ENCODE data around the gene HECTD4.
A peak's percentile ranks its signal among the peaks of the same experiment; 100 is the strongest.

HECTD4 gene

GRCh38 chr12:112151766-112152541, 230.3 kb downstream of the HECTD4 start:
- DNase-seq: no peak

GRCh38 chr12:112149596-112149995, 232.6 kb downstream of the HECTD4 start:
- no peak for DNase-seq

- DNase-seq: no peak
Measured at GRCh38 chr12:112148031-112148513, 234.2 kb downstream of the HECTD4 start.

DNA sequence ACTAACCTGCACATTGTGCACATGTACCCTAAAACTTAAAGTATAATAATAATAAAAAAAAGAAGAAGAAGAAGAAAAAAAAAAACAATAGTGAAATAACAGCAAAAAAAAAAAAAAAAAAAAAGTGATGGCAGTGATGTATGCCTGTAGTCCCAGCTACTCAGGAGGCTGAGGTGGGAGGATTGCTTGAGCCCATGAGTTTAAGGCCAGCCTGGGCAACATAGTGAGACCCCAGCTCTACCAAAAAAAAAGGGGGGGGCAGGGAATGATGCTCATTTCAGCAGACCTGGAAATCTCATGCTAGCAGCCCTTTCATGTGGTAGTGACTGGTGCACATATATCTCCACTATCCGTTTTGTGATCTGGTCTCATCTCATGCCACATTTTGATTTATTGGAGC, 236.1 kb downstream of the HECTD4 start:
- no peak for DNase-seq

DNA sequence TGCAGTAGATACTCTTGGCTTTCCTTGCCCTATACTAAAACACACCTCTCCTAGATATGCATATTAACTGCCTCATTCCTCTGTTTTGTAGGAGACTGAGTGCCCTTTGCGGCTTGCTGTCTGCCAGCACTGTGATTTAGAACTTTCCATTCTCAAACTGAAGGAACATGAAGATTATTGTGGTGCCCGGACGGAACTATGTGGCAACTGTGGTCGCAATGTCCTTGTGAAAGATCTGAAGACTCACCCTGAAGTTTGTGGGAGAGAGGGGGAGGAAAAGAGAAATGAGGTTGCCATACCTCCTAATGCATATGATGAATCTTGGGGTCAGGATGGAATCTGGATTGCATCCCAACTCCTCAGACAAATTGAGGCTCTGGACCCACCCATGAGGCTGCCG, 241.5 kb downstream of the HECTD4 start:
- DNase-seq: no peak

DNA sequence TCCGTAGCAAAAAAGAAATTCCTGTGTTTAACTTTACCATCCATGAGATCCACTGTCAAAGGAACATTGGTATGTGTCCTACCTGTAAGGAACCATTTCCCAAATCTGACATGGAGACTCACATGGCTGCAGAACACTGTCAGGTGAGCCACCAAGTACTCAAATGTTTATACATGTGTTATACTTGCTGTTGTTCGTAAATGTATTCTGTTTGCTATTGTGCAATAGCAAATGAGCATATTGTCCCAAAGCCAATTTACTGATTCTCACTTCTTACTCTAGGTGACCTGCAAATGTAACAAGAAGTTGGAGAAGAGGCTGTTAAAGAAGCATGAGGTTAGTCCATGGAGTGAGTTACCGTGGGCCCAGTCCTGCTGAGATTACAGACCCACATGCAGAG, 247.5 kb downstream of the HECTD4 start:
- DNase-seq: no peak

DNA sequence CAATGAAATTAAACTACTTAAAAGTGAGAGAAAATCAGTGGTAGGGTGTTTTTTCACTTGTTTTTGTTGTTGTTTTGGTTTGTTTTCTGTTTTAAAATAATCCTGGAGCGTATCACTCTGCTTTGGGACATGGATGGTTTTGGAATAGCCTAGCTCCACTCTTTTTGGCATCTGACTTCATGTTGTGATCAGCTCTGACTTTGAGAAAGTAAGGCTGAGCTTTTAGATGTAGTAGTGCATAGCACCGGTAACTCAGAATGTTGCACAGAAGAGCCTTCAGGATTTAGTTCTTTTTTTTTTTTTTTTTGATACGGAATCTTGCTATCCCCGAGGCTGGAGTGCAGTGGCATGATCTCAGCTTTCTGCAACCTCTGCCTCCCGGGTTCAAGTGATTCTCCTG, 248.8 kb downstream of the HECTD4 start:
- DNase-seq: no peak

DNA sequence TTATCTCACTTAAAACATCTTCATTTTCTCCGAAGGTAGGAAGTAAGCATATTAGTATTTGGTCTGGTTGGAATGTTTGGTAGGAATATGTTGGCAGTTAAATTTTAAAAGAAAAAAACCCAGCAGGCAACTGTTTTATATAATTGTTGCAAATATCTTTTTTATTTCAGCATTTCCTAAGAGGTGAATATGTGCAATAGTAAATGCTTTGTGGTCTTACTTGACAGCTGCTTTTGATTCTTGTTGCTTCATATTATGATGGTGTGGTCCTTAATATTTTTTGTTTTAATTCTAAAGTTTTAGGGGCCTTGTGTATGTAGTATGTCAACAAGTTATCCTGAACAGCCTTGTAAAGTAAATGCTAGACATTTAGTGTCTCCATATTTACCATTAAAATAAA, 250.5 kb downstream of the HECTD4 start:
- no peak for DNase-seq

GRCh38 chr12:112130441-112130998, 251.7 kb downstream of the HECTD4 start:
- no peak for DNase-seq

- DNase-seq: no peak
Measured at GRCh38 chr12:112126911-112127310, 255.3 kb downstream of the HECTD4 start.

DNA sequence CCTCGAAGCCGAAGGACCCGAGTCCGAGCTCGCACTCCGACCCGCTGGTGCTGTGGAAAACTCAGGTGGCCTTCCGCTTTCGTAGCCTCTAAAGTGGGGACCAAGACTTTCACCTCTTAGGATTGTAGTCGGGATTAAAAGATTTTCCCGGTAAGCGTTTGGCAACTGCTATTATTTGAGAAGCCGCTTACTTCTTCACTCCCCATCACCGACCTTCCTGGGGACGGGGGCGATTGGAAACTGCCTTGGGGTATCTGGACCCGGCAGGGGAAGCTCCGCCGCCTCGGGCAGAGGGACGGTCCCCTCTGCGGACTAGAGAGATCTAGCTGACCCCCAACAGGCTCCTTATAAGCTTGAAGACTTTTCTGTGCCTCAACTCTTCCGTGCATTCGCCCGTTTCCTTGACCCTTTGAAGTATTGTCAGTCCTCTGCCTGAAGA, 256.2 kb downstream of the HECTD4 start:
- no peak for DNase-seq

GRCh38 chr12:112125250-112125999, 256.8 kb downstream of the HECTD4 start, which contains the start of gene TRAFD1:
TRAFD1 (plus strand) TSS chr12:112125560; CDS start chr12:112130523, 4,963 bp downstream.
- DNase-seq: peak; percentile 83

- no peak for DNase-seq
Measured at GRCh38 chr12:112124918-112125249, 257.3 kb downstream of the HECTD4 start.

GRCh38 chr12:112122823-112123690, 259.2 kb downstream of the HECTD4 start:
- no peak for DNase-seq

DNA sequence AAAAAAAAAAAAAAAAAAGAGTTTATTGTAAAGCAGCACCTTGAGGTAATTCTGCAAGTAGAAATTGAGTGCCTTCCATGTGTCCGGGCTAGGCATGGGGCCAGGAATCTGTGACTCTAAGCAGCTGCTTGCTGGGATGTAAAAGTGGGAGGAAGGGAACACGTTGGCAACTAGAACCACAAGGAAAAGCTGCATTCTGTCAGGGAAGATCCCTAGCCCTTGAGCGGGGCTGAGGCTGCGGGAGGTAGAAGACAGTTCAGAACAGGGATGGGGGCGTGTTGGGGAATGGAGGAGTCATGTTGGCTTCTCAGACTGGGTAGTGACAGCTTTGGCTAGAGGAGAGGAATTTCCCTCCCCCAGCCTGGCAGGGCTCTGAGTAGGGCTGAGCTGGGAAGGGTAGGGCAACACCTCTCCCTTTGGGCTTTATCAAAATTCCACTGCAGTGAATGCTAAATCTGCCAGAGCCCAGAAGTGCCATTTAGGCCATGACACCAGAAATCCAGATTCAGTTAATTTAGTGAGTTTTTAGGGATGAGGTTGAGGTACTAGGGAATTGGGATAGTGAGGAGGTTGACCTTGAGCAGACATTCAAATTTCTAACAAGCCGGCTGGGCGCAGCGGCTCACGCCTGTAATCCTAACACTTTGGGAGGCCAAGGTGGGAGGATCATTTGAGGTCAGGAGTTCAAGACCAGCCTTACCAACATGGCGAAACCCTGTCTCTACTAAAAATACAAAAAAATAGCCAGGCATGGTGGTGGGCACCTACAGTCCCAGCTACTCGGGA, 260.3 kb downstream of the HECTD4 start:
- no peak for DNase-seq

- no peak for DNase-seq
Measured at GRCh38 chr12:112117685-112118084, 264.5 kb downstream of the HECTD4 start.

GRCh38 chr12:112116232-112117060, 265.8 kb downstream of the HECTD4 start:
- DNase-seq: no peak

GRCh38 chr12:112115259-112116045, 266.8 kb downstream of the HECTD4 start:
- DNase-seq: no peak

- no peak for DNase-seq
Measured at GRCh38 chr12:112112409-112113133, 269.7 kb downstream of the HECTD4 start.

Data from NCI-H1694 treated with DMSO at 0.1 percent for 48 hours (cell line).